DMS53 treated with DMSO at 0.1 percent for 48 hours (cell line): ENCODE data around the gene SEMA7A.
"Not testable (repeated sequence)": the region's sequence is repeated elsewhere in the genome, so short reads cannot be mapped to it uniquely, and the experiment has no call there.

Experiments
- DNase-seq: peaks from one replicate; lab custom pipeline; 2025; ENCODE audit not compliant: unreplicated experiment; lab: John Stamatoyannopoulos, UW

The SEMA7A gene

GRCh38 chr15:74376226-74376625, 57.5 kb downstream of the SEMA7A start:
- no peak for DNase-seq

GRCh38 chr15:74375303-74375693, 58.5 kb downstream of the SEMA7A start:
- DNase-seq, result peak; percentile 55

- DNase-seq, result no peak
Observed at GRCh38 chr15:74374648-74375302, 59.0 kb downstream of the SEMA7A start.

- peak; percentile 81 for DNase-seq
Observed at GRCh38 chr15:74373731-74374647, 59.8 kb downstream of the SEMA7A start.

- no peak for DNase-seq
Observed at GRCh38 chr15:74373056-74373650, 60.6 kb downstream of the SEMA7A start.

- no peak for DNase-seq
Observed at GRCh38 chr15:74370471-74370870, 63.3 kb downstream of the SEMA7A start.

GRCh38 chr15:74369756-74370155, 64.0 kb downstream of the SEMA7A start:
- DNase-seq, result no peak

GRCh38 chr15:74369084-74369745, 64.5 kb downstream of the SEMA7A start:
- DNase-seq, result no peak

- DNase-seq, result no peak
Observed at GRCh38 chr15:74368121-74368520, 65.6 kb downstream of the SEMA7A start.

GRCh38 chr15:74367296-74367854, 66.4 kb downstream of the SEMA7A start, which contains the start of gene CYP11A1:
Gene CYP11A1 (minus strand): TSS chr15:74367646. CDS start chr15:74367585, 61 bp downstream.
- DNase-seq, result no peak

- no peak for DNase-seq
Observed at GRCh38 chr15:74365598-74366445, 67.9 kb downstream of the SEMA7A start.

- no peak for DNase-seq
Observed at GRCh38 chr15:74364936-74365597, 68.7 kb downstream of the SEMA7A start.

GRCh38 chr15:74362482-74362881, 71.3 kb downstream of the SEMA7A start:
- no peak for DNase-seq

- not testable (repeated sequence) for DNase-seq
Observed at GRCh38 chr15:74360855-74361254, 72.9 kb downstream of the SEMA7A start.

- not testable (repeated sequence) for DNase-seq
Observed at GRCh38 chr15:74359376-74359775, 74.4 kb downstream of the SEMA7A start.
